Lung (tissue), 12 donors: ENCODE data around the gene CITED4. TPM values are rescaled to one million over a fixed set of nuclear protein-coding genes. Genes with fewer than 3 reads are reported as not detected.

Experiments
- ATAC-seq: fragments of 200-7000 bp; cut with Tn5 transposase; one replicate; pipeline ENCODE4 v1.9.1; 2020; ENCODE audit warnings: moderate number of reproducible peaks; ENCODE audit not compliant: insufficient read depth, low FRiP score
- DNase-seq, 3 donors: peaks; one replicate each; pipeline ENCODE4 v3.0.0-alpha.2; 2013 to 2017
- H3K27ac ChIP-seq, 2 donors: one replicate each; pipeline ENCODE4 v1.5.1; 2013; ENCODE audit warnings: mild to moderate bottlenecking in 2 of 2, moderate library complexity in 2 of 2, control low read depth in 1 of 2, inconsistent platforms in 1 of 2, low read depth in 1 of 2, low read length in 1 of 2
- H3K27me3 ChIP-seq, 3 donors: one replicate each; pipeline ENCODE4 v1.5.1; 2013; ENCODE audit warnings: low read length in 2 of 3; ENCODE audit not compliant: control insufficient read depth in 3 of 3, insufficient read depth in 3 of 3
- H3K36me3 ChIP-seq, 4 donors: one replicate each; pipeline ENCODE4 v1.5.1; 2013; ENCODE audit warnings: low read length in 4 of 4, mild to moderate bottlenecking in 1 of 4, moderate library complexity in 1 of 4; ENCODE audit not compliant: control insufficient read depth in 4 of 4, insufficient read depth in 4 of 4
- H3K4me1 ChIP-seq, 5 donors: one replicate each; pipeline ENCODE4 v1.5.1; 2013; ENCODE audit warnings: low read length in 5 of 5, mild to moderate bottlenecking in 2 of 5, moderate library complexity in 1 of 5; ENCODE audit not compliant: control insufficient read depth in 5 of 5, insufficient read depth in 5 of 5
- H3K4me3 ChIP-seq: one replicate; pipeline ENCODE4 v1.5.1; 2013; ENCODE audit warnings: mild to moderate bottlenecking, control low read depth, moderate library complexity
- H3K9ac ChIP-seq, 2 donors: one replicate each; pipeline ENCODE4 v1.5.1; 2013; ENCODE audit warnings: low read length in 2 of 2, control low read depth in 1 of 2; ENCODE audit not compliant: insufficient read depth in 1 of 2
- H3K9me3 ChIP-seq, 4 donors: one replicate each; pipeline ENCODE4 v1.5.1; 2013; ENCODE audit warnings: low read length in 3 of 4, mild to moderate bottlenecking in 1 of 4, moderate library complexity in 1 of 4; ENCODE audit not compliant: control insufficient read depth in 4 of 4, insufficient read depth in 3 of 4
- CTCF ChIP-seq: IDR thresholded peaks from 2 replicates; pipeline ENCODE4 v1.5.1; 2012; ENCODE audit warnings: mild to moderate bottlenecking; ENCODE audit errors: control extremely low read depth, extremely low read depth
- whole genome bisulfite sequencing, 2 donors: extraction: QIAGEN DNeasy Blood & Tissue Kit; methylation state at CpG; one replicate each; pipeline ENCODE4 v1.1.7; 2013; 5-methylcytosine and 5-hydroxymethylcytosine counted together
- polyA plus RNA-seq, 2 donors: library from polyadenylated mRNA; stranded (reverse); fragments of 200-250 nt; gene quantifications; one replicate each; pipeline ENCODE4 v1.2.1, GENCODE V29; 2013
- total RNA-seq, 2 donors: library from RNA; depleted of rRNA in 1 of 2; stranded (reverse); fragments of >200 nt in 1 of 2; gene quantifications; one replicate each; pipeline ENCODE4 v1.2.1, GENCODE V29; 2014 to 2021
- donor health status: control.
- donor health status: control.
- donor health status: Bipolar disorder and iron deficiency.
- donor health status: healthy.
- donor health status: DM: yes; HTN: yes; CAD: no.

Gene CITED4
- total and polyA plus RNA-seq, 4 donors: 4.7 to 15.1 (median 7.6) TPM

- Histone ChIP-seq H3K4me3 (no peak overlapping the region), H3K36me3 (no peaks in the 10 kb centered on the region), H3K4me1 (peaks cover 0 to 12% (median 4%) of the 10 kb centered on the region in 5 donors), H3K9ac (no peak overlapping the region), H3K27ac (peak overlapping the region in 1 of 2 donors; percentile 11), H3K27me3 (peaks cover 0 to 7% (median 5%) of the 10 kb centered on the region in 3 donors), H3K9me3 (no peaks in the 10 kb centered on the region)
- ATAC-seq (no peak), DNase-seq (no peak)
- 74 to 78% methylated on average over 4 of the region's 4 CpGs for WGBS, 2 donors
- no peak for TF ChIP-seq CTCF
Observed at GRCh38 chr1:40858856-40859416, 3.2 kb downstream of the CITED4 start.

- ATAC-seq: no peak
- Histone ChIP-seq H3K9me3 (no peaks in the 10 kb centered on the region), H3K36me3 (no peaks in the 10 kb centered on the region), H3K9ac (no peak overlapping the region), H3K27me3 (peaks cover 0 to 7% (median 5%) of the 10 kb centered on the region in 3 donors), H3K4me3 (no peak overlapping the region), H3K4me1 (peaks cover 0 to 18% (median 2%) of the 10 kb centered on the region in 5 donors), H3K27ac (no peak overlapping the region)
- WGBS, 2 donors: 80 to 91% methylated on average over 2 of the region's 2 CpGs
- no peak for TF ChIP-seq CTCF
- peak in 2 of 3 donors; percentile 21 to 40 for DNase-seq
Observed at GRCh38 chr1:40857737-40858136, 4.4 kb downstream of the CITED4 start.

GRCh38 chr1:40856656-40857302, 5.4 kb downstream of the CITED4 start:
- Histone ChIP-seq H3K36me3 (no peaks in the 10 kb centered on the region), H3K4me1 (peaks cover 0 to 15% (median 2%) of the 10 kb centered on the region in 5 donors), H3K27ac (no peak overlapping the region), H3K27me3 (peaks cover 0 to 7% (median 5%) of the 10 kb centered on the region in 3 donors), H3K9ac (no peak overlapping the region), H3K9me3 (no peaks in the 10 kb centered on the region), H3K4me3 (no peak overlapping the region)
- DNase-seq (no peak), ATAC-seq (no peak)
- TF ChIP-seq CTCF: no peak
- WGBS, 2 donors: 83 to 89% methylated on average over 9 of the region's 9 CpGs
